HUES64 (cell line): ENCODE data around the gene LAMA3.

ENCODE experiments used
- H3K27ac ChIP-seq: 2 replicates; pipeline ENCODE4 v1.7.0; 2013; ENCODE audit warnings: low read depth, low read length, inconsistent platforms
- H3K27me3 ChIP-seq: 2 replicates; pipeline ENCODE4 v1.6.1; 2013; ENCODE audit warnings: mild to moderate bottlenecking, low read length; ENCODE audit not compliant: insufficient read depth
- H3K36me3 ChIP-seq: 2 replicates; pipeline ENCODE4 v1.6.1; 2013; ENCODE audit warnings: mild to moderate bottlenecking, low read length; ENCODE audit not compliant: insufficient read depth
- H3K4me1 ChIP-seq: 2 replicates; pipeline ENCODE4 v1.6.1; 2013; ENCODE audit warnings: mild to moderate bottlenecking, low read length, moderate library complexity; ENCODE audit not compliant: insufficient read depth
- H3K4me3 ChIP-seq: 2 replicates; pipeline ENCODE4 v1.5.1; 2013; ENCODE audit warnings: mild to moderate bottlenecking, low read length, moderate library complexity
- H3K9ac ChIP-seq: 2 replicates; pipeline ENCODE4 v1.6.1; 2013; ENCODE audit warnings: mild to moderate bottlenecking, low read depth, low read length
- H3K9me3 ChIP-seq: 2 replicates; pipeline ENCODE4 v1.6.1; 2013; ENCODE audit warnings: low read depth, low read length; ENCODE audit not compliant: insufficient read depth
- WGBS: fragments of 150-250, 120-280 bp; methylation state at CpG from one replicate; pipeline ENCODE4 v1.1.7; 2013; ENCODE audit warnings: missing lambda C conversion rate; 5-methylcytosine and 5-hydroxymethylcytosine counted together

Gene LAMA3

DNA sequence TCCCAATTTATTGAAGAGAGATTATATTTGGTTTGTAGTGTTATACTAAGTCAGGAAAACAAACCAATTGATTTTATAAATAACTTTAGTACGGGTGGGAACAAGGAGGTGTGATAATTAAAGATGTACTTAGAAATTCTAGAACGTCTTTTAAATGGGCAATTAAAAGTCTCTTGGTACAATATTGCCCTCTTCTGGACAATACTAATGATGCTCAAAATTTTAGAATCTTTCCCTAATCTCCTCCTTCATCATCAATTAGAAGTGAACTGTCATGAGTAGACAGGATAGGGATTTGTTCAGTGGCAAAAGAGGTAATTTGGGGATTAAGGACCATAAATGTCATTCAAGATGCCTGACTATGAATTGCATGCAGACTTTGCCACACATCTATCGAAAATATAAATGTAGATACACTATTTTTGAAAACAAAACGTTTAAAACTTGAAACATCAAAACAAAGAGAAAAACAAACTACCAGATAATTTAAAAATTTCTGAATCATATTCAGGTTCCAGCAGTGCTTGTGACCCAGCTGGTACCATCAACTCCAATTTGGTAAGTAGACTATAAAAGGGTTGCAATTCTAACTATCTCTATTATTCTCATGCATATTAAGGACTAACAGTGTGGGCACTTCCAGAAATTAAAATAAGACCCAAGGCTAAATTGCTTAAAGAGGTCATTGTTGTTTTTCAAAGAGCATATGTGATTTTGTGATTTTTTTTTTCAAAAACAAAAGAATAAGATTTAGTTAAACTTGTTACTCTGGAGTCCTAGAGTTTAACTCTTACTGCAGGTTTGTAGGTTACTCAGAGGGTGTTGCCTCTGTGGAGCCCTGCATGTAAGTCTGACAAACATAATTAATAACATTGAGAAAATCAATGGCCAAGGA lies 123.5 kb downstream of the LAMA3 start:
- Histone ChIP-seq H3K9me3 (no peaks in the 10 kb centered on the region), H3K36me3 (no peaks in the 10 kb centered on the region), H3K4me3 (no peak overlapping the region), H3K27ac (peak overlapping the region; percentile 66; the same call in 1 of the 2 replicates), H3K9ac (no peak overlapping the region), H3K4me1 (peaks cover 23% of the 10 kb centered on the region), H3K27me3 (no peaks in the 10 kb centered on the region)
- 58% methylated on average over 2 of the region's 4 CpGs for WGBS

DNA sequence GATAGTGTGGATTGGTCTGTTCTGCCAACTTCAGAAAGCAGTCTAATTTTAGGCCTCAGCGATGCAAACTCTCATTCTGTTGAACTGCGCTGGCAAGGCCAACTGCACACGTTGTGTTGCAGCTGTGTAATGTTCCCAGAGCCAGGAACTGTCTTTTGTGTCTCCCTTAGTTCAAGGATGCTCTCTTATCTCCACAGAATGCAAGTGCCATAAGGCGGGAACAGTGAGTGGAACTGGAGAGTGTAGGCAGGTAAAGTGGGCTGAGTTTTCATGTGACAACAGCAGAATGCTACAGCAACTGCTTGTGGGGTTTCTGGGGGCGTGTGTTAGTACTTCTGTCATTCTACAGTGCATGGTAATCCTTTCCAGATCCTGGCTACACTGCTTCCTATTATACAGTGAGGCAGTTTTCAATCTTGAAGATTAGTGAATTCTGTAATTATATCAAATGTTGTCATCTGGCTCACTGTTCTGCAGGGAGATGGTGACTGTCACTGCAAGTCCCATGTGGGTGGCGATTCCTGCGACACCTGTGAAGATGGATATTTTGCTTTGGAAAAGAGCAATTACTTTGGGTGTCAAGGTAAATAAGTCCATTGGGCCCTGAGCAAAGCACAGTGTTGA lies 125.8 kb downstream of the LAMA3 start:
- 92% methylated on average over 7 of the region's 7 CpGs for WGBS
- H3K9me3 ChIP-seq = no peaks in the 10 kb centered on the region
- H3K27ac ChIP-seq = no peak overlapping the region
- H3K4me3 ChIP-seq = no peak overlapping the region
- no peaks in the 10 kb centered on the region for H3K27me3 ChIP-seq
- no peak overlapping the region for H3K9ac ChIP-seq
- peaks cover 20% of the 10 kb centered on the region for H3K4me1 ChIP-seq
- H3K36me3 ChIP-seq = no peaks in the 10 kb centered on the region

DNA sequence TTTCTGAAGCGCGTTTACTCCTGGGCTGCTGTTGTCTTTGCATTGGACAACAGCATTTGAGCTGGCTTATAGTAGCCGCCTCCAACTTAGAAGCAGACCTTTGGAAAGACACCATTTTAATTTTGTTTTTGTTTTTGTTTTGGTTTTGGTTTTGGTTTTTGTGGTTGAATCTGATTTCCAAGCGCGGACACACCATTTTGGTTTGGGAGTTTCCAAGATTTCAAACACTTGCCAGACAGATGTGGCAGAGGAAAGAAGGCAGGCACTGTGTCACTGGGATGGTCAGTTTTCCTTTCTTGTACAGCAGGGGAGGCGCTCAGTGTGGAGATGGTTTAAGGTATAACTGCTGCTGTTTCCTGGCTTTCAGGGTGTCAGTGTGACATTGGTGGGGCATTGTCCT lies 126.8 kb downstream of the LAMA3 start:
- H3K4me3 ChIP-seq = no peak overlapping the region
- no peaks in the 10 kb centered on the region for H3K9me3 ChIP-seq
- H3K27me3 ChIP-seq = no peaks in the 10 kb centered on the region
- no peak overlapping the region for H3K27ac ChIP-seq
- H3K36me3 ChIP-seq = no peaks in the 10 kb centered on the region
- H3K4me1 ChIP-seq = peaks cover 28% of the 10 kb centered on the region
- H3K9ac ChIP-seq = no peak overlapping the region
- 98% methylated on average over 6 of the region's 6 CpGs for WGBS

DNA sequence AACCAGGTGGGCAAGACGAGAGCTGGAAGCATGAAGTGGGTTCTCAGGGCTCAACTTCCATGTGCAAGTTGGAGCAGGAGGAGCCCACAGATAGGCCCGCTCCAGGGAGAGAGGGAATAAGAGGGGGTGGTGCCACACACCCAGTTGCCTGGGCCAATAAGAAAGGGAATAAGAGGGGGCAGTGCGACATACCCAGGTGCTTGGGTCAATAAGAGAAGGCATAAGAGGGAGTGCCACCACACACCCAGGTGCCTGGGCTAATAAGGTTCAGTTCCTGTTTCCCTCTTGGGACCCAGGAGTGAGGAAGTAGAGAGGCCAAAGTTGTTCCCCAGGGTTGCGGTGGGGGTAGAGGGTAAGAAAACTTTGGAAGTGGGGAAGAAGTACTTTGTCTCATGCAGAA lies 127.5 kb downstream of the LAMA3 start:
- no peaks in the 10 kb centered on the region for H3K36me3 ChIP-seq
- no peak overlapping the region for H3K9ac ChIP-seq
- H3K4me3 ChIP-seq = no peak overlapping the region
- no peaks in the 10 kb centered on the region for H3K9me3 ChIP-seq
- peaks cover 35% of the 10 kb centered on the region for H3K4me1 ChIP-seq
- no peak overlapping the region for H3K27ac ChIP-seq
- no peaks in the 10 kb centered on the region for H3K27me3 ChIP-seq
- 88% methylated on average over 4 of the region's 4 CpGs for WGBS

DNA sequence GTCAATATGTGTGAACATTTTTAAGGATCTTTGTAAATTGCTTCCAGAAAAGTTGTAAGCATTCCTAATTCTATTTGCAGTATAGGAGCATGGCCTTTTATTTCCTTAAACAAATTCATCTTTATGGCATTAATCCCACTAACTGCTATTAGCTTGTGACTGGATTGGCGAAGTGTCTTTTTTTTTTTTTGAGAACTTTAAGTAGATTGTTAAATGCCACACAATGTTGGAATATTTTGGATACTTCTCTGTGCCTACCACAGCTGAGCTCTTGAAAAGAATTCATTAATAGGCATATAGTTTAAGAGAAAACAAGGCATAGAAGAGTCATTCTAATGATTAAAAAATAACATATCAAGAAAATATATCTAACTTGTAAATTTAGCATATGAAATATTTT lies 129.7 kb downstream of the LAMA3 start:
- no peaks in the 10 kb centered on the region for H3K9me3 ChIP-seq
- peaks cover 31% of the 10 kb centered on the region for H3K4me1 ChIP-seq
- no peak overlapping the region for H3K9ac ChIP-seq
- H3K36me3 ChIP-seq = no peaks in the 10 kb centered on the region
- no CpG with 5 or more reads among the region's 1 CpG for WGBS
- H3K4me3 ChIP-seq = no peak overlapping the region
- H3K27ac ChIP-seq = no peak overlapping the region
- no peaks in the 10 kb centered on the region for H3K27me3 ChIP-seq

DNA sequence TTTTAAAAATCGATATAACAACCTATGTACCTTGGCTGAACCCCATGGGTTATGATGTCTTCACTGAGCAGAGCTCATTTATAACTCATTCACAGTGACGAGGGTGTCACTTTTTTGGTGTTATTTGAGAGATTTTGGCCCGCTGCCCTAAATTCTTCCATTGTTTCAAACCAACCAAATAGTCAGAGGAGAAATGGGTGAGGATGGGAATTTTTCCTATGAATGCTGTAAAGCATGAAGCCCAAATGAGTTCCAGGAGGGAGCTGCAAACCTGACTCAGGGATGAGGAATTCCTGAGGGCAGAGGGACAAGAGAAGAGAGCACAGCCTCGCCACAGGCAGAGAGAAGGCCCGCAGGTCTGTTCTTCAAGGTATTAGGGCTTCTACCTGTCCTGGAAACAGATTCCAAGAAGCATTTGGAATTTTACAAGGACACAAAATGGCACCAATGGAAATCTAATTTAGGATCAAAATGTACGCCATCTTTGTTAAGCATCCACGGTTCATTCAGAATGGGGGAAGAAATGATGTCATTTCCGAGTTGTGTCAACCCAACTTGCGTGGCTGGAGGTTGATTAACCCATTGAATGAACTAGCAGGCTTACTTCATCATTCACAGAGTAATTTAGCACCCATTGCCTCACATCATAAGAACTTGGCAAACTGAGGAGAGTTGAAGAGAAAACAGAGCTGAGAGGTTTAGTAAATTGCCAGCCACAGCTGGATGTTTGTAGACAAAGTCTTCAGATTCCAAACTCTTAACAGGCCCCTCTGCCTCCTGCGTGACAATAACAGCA lies 133.5 kb downstream of the LAMA3 start:
- Histone ChIP-seq H3K4me3 (no peak overlapping the region), H3K4me1 (peaks cover 24% of the 10 kb centered on the region), H3K27me3 (no peaks in the 10 kb centered on the region), H3K36me3 (no peaks in the 10 kb centered on the region), H3K9me3 (no peaks in the 10 kb centered on the region), H3K27ac (no peak overlapping the region), H3K9ac (no peak overlapping the region)
- WGBS = 85% methylated on average over 10 of the region's 10 CpGs

DNA sequence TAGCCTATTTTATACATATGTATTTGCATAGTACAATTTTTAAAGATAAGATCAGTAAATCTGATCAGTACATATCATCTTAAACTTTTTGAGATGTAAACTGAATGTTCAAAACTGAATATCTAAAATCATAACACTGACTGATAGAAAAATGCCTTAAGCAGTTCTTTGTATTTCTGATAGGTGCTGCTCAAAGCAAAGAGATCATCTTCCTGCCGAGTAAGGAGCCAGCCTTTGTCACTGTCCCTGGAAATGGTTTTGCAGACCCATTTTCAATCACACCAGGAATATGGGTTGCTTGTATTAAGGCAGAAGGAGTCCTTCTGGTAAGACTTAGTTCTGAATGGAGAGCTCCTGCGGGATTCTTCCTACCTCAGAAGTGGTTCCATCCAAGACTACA lies 135.0 kb downstream of the LAMA3 start:
- WGBS = 87% methylated on average over 2 of the region's 2 CpGs
- H3K27ac ChIP-seq = no peak overlapping the region
- H3K4me3 ChIP-seq = no peak overlapping the region
- H3K4me1 ChIP-seq = peaks cover 24% of the 10 kb centered on the region
- H3K27me3 ChIP-seq = no peaks in the 10 kb centered on the region
- H3K9me3 ChIP-seq = no peaks in the 10 kb centered on the region
- no peaks in the 10 kb centered on the region for H3K36me3 ChIP-seq
- H3K9ac ChIP-seq = no peak overlapping the region

DNA sequence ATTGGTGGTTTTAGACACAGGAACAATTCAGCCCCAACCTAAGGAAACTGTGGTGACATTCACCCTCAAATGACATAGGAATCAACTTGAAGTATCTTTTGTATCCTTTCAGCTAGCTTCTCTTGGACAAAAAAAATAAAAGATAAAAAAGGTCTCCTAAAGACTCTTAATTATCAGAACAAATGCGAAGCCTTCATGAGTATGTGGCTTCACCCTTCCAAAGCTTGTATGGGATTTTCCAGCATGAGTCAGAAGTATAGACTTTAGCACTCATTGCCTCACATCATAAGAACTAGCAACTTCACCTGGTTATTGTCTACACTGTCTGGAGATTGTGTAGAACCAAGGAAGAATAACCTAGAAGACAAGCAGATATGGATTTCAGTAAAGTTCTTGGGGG lies 135.4 kb downstream of the LAMA3 start:
- no peak overlapping the region for H3K27ac ChIP-seq
- no peaks in the 10 kb centered on the region for H3K9me3 ChIP-seq
- H3K9ac ChIP-seq = no peak overlapping the region
- WGBS = 86% methylated on average over 1 of the region's 1 CpG
- H3K4me1 ChIP-seq = peaks cover 24% of the 10 kb centered on the region
- H3K4me3 ChIP-seq = no peak overlapping the region
- H3K27me3 ChIP-seq = no peaks in the 10 kb centered on the region
- H3K36me3 ChIP-seq = no peaks in the 10 kb centered on the region

DNA sequence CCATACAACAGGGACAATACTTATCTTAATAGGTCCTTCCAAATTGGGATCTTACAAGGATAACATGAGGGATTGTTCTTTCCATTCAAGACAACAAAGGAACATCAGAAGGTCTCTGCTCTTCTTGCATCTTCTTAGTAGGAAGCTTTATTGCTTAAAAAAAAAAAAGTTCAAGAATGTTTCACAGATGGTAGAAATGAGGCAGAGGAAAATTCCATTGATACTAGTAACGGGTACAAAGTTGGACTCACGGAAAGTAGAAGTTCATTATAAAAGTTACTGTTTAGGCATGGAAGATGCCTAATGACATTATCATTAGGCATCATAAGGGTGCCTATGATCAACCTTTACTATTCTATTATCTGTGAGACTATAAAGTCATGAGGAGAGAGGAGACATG lies 136.2 kb downstream of the LAMA3 start:
- Histone ChIP-seq H3K9ac (no peak overlapping the region), H3K36me3 (no peaks in the 10 kb centered on the region), H3K27ac (no peak overlapping the region), H3K4me1 (peaks cover 21% of the 10 kb centered on the region), H3K27me3 (no peaks in the 10 kb centered on the region), H3K9me3 (no peaks in the 10 kb centered on the region), H3K4me3 (no peak overlapping the region)
- WGBS = 92% methylated on average over 2 of the region's 2 CpGs

DNA sequence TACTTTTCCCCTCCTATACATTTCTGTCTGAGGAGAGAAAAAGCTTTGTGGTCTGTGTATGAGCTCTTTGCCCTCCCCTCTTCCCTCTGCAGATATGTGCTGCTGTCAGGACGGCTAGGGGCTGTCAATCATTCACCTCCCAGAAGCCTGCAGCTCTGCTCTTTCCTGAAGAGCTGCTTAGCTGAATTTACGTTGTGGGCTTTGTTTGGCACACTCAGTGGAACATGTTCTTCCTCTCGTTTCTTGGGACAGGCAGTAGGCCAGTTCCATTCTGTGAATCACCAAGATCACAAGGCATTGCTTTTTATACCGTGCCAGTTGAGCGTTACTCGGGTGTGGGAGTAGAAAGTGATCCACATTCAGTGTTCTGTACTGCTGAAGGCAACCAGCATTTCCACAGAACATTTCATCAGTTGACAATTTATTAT lies 136.7 kb downstream of the LAMA3 start:
- 89% methylated on average over 6 of the region's 6 CpGs for WGBS
- H3K9me3 ChIP-seq = no peaks in the 10 kb centered on the region
- peaks cover 16% of the 10 kb centered on the region for H3K4me1 ChIP-seq
- H3K27me3 ChIP-seq = no peaks in the 10 kb centered on the region
- no peak overlapping the region for H3K4me3 ChIP-seq
- H3K27ac ChIP-seq = no peak overlapping the region
- no peaks in the 10 kb centered on the region for H3K36me3 ChIP-seq
- no peak overlapping the region for H3K9ac ChIP-seq
